NCI-H2081 treated with DMSO at 0.1 percent for 48 hours (cell line): ENCODE results near the gene GLRX.

Experiments used
- DNase-seq: peaks from one replicate; lab custom pipeline; 2025; lab: John Stamatoyannopoulos, UW

GLRX gene

DNA sequence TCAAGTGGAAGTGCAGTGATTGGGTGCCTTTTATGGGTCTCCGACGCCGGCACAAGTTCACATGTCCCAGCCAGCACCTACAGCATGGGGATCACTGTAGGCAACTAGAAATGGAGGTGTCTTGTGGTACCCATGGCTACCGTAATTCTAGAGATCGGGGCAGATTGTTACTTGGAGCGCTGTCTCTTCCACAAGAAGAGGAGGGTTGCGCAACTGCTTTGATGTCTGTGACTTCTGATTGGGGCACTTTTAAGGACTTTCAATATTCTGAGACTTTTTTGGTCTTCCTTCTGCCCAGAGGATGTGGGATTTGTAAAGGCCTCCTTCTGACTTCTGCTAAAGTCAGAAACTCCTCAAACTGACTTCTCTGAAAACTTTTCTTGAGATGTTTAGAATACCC, 41.9 kb downstream of the GLRX start:
- no peak for DNase-seq

DNA sequence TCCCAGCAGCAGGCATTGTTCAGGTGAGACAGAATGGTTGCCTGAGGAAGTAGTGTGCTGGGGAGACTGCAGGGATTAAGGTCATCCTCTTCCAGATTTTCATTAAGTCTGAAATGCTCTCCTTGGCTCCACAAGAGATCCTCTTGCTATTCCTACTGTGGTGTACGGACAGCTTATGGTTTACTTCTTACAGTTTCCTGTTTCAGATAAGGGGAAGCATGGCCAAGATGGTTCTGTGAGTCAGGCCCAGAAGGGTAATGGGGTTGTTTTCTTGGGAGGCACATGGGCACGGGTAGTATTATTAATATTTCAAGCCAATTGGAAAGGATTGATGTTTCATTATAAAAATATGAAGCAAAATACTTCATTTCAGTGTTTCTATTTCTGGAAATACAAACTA, 42.9 kb downstream of the GLRX start:
- no peak for DNase-seq

DNA sequence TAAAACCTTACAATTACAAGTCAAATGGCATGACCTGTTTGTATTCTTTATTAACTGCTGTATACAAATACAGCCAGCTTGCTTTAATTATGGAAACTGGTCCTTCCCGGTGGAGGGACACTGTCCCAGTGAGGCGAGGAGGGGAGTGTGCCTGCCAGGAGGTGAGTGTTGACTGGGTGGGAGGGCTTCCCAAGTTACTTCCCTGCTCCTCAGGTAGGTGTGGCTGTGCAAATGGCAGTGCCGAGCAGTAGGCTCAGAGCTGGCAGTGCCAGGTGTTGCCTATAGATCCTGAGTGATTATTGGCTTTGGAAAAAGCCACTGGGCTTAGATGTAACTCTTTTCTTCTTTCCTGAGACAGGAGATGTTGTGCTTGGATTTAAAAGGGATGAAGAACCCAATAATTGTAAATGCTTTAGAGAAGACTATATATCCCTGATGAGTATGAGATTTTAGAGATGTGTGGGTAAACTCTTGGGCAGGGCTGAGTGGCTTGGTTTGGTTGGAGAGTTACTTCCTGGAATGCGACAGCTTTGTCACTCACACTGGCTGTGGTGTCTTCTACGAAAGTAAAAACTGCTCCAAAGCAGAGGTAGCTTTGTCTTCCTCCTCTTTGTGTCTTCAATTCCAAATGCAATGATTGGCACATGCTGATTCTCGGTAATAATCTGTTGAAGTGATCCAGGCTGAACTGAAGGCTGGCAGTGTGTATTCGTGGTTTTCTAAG, 43.7 kb downstream of the GLRX start:
- DNase-seq = no peak

DNA sequence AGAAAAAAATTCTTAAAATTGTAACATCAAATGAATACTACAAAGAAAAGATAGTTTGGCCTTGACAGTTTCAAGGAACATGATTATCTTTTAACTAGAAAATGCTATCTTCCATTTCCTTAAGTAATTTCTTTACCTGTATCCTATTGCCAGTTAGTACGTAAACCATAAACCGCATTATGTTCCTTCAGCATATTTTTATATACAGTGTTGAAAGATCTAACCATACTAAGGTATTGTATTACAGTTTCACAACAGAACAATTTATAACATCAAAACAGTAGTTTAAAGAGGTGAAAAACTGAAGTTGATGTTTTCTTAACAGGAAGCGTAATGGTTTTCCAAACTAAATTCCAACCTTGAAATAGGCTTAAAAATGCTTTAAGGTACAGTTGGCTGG, 45.1 kb downstream of the GLRX start:
- no peak for DNase-seq

DNA sequence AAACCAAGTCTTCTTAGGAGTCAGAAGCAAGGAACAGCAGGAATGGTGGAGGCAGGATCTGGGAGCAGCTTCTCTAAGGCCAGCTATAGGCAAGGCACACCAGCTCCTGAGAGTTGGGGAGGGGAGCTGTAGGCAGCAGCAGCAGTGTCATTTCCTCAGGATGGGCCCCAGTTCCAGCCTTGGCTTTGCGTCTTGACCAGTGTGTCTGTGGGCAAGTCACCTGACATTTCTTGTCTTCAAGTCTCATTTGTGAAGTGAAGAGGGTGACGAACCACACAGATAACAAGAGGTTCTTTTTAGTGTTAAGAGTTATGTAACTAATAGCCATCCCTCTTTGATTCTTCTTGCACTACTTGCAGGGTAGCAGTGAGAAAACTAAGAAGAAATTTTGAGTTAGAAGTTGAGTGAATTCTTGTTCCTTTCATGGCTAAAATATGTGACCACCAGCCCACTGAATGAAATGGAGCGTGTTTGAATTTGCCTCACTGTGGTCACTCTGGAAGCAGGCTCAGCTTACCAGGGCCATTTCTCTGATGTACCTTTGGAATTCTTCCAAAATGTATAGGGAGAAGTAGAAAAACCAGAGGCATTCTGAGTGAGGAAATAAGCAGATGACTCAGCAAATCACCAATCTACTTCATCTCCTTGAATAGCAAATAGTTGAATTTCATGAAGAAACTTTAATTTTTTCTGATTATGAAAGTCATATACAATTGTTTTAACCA, 49.0 kb downstream of the GLRX start:
- DNase-seq = no peak

DNA sequence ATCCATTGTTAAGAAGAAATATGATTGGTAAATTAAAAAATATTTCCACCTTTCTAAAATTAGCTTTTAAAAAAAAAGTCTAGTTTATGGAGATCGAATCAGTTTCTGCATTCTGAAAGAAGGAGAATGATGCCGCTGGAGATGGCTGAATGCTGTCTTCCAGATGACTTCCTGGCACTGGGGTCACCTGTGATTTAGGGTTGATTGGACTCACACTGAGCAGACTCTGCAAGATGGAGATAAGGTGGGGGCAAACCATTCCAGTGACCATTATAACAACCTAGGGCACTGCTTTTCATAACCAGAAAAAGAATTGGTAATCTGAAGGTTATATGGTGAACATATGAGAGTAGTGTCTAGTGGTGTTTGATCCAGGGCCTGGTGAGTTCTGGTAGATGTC, 50.6 kb downstream of the GLRX start:
- no peak for DNase-seq

DNA sequence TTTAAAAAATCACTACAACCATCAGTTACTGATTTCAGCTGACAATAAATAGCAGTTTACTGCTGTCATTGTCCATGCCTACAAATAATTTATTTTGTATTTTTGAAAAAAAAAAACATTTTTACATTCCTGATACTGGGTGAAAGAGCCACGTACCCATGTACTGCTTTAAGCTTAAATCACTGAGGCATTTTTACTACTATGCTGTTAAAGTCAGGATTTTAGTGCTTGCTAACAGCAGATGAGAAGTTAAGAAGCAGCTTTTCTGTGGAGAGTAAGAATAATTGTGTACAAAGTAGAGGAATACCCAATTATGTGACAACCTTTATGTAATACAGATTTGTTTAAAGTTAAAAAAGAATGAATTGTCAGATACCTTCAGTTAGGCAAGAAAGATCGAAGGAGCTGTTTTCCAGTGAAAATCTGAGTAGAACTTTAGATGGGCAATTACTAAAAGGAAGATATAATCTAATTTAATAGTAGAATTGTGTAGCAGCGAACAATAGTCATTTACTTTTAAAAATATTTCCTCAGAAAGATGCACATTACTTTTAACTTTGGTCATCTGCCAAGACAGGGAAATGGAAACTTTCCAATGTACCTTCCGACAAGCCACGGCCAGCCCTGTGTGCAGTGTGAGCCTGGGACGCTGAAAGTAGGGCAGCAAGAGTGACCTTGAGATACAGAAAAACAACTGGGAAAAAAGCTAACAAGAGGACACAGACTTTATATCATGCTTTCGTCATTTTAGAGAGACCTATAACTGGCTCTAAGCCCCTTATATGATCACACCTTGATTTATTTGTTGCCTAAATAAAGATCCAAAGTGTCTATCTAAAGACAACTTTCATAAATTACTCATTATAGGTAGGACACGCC, 51.5 kb downstream of the GLRX start:
- no peak for DNase-seq

DNA sequence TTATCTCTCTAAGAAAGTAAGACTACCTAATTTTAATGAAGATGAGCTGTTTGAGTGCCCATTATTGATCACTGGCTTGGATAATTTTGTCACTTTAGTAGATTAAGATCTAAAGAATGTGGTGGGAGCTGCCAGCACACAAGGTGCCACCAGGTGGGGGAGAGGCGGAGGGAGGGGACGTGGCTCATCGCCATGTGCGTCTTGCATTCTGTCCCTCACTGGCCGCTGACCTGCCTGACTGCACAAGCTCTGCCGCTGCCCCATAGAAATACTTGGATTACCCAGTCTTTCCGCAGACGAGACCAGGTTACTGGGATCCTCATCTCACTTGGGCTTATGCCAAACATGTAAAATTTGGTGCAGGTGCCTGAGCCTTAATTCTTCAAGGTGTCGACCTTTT, 53.8 kb downstream of the GLRX start:
- DNase-seq = no peak

DNA sequence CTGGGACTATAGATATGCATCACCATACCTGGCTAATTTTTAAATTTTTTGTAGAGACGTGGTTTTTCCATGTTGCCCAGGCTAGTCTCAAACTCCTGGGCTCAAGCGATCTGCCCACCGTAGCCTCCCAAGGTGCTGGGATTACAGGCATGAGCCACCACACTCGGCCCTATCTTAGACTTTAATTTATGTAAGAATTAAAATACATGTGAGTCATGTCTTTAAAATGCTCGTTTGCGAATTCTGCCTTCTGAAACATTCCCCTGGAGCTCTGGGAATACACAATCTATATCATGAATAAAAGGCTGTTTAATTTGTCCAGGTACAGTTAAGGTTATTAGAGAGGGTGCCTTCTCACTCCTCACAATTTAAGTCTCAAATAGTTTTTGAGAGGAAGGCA, 58.6 kb downstream of the GLRX start:
- DNase-seq = no peak
